Large intestine (tissue), 3 donors: ENCODE data around the gene DNAJB13. TPM values are rescaled to one million over a fixed set of nuclear protein-coding genes. Genes with fewer than 3 reads are reported as not detected.

Experiments used
- DNase-seq, 2 donors: peaks; one replicate each; pipeline versions ENCODE4 v3.0.0 to v3.0.0-alpha.2; 2013
- H3K27ac ChIP-seq: one replicate; pipeline ENCODE4 v1.5.1; 2013; ENCODE audit warnings: low read length
- H3K27me3 ChIP-seq: 2 replicates; pipeline ENCODE4 v1.6.1; 2013; ENCODE audit warnings: low read length; ENCODE audit not compliant: control insufficient read depth, insufficient read depth
- H3K36me3 ChIP-seq: 2 replicates; pipeline ENCODE4 v1.6.1; 2013; ENCODE audit warnings: low read length; ENCODE audit not compliant: control insufficient read depth, insufficient read depth
- H3K4me1 ChIP-seq: one replicate; pipeline ENCODE4 v1.6.1; 2013; ENCODE audit warnings: low read length; ENCODE audit not compliant: control insufficient read depth, insufficient read depth
- H3K4me3 ChIP-seq: one replicate; pipeline ENCODE4 v1.5.1; 2013; ENCODE audit warnings: low read length
- H3K9me3 ChIP-seq: one replicate; pipeline ENCODE4 v1.6.1; 2013; ENCODE audit warnings: mild to moderate bottlenecking, low read depth, low read length, moderate library complexity; ENCODE audit not compliant: control insufficient read depth
- WGBS: methylation state at CpG from one replicate; pipeline ENCODE4 v1.1.5; 2013; ENCODE audit warnings: low lambda C conversion rate; ENCODE audit not compliant: insufficient coverage; 5-methylcytosine and 5-hydroxymethylcytosine counted together
- polyA plus RNA-seq: library from polyadenylated mRNA; unstranded; fragments of 120-200 nt; gene quantifications from one replicate; pipeline ENCODE4 v1.2.1, GENCODE V29; 2013

DNAJB13 gene
- polyA plus RNA-seq, 1 donor, result 0.22 TPM

GRCh38 chr11:73968356-73968966 is 17.6 kb downstream of the DNAJB13 start:
- H3K9me3 ChIP-seq, result no peaks in the 10 kb centered on the region
- peaks cover 2% of the 10 kb centered on the region for H3K27me3 ChIP-seq
- H3K4me1 ChIP-seq, result no peaks in the 10 kb centered on the region
- H3K4me3 ChIP-seq, result no peak overlapping the region
- no peak overlapping the region for H3K27ac ChIP-seq
- H3K36me3 ChIP-seq, result no peaks in the 10 kb centered on the region
- DNase-seq, result no peak
- WGBS, result no CpG with 5 or more reads among the region's 15 CpGs

GRCh38 chr11:73969091-73969490 is 18.3 kb downstream of the DNAJB13 start:
- no peaks in the 10 kb centered on the region for H3K4me1 ChIP-seq
- H3K36me3 ChIP-seq, result no peaks in the 10 kb centered on the region
- H3K27ac ChIP-seq, result no peak overlapping the region
- DNase-seq, result no peak
- H3K9me3 ChIP-seq, result no peaks in the 10 kb centered on the region
- WGBS, result no CpG with 5 or more reads among the region's 2 CpGs
- no peak overlapping the region for H3K4me3 ChIP-seq
- peaks cover 2% of the 10 kb centered on the region for H3K27me3 ChIP-seq

DNA sequence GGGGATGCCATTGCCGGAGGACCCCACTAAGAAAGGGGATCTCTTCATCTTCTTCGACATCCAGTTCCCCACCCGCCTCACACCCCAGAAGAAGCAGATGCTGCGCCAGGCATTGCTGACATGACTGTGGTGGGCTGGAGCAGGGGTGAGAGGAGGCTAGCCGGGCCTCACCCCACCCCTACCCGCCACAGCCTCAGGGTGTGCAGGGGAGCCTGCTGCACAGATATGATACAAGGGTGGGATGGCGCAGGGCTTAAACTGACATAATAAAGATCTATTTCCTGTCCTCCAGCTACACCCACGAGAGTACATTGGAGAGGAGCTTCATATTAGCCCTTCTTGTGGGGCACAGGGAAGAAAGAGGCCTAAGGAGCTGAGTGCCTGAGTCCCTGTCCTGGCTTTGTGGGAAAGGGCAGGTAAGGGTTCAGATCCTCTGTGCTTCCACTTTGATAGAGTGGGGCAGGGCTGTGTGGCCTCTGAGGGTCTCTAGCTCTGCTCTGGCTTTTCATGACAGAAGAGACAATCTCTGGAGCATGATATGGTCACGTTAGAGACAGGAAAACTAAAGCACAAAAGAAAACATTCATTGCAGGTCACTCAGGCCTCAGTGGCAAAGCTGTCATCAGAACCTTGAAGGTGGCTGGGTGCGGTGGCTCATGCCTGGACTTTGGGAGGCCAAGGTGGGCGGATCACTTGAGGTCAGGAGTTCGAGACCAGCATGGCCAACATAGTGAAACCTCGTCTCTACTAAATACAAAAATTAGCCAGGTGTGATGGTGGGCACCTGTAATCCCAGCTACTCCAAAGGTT is 19.4 kb downstream of the DNAJB13 start:
- DNase-seq, result no peak
- Histone ChIP-seq H3K27me3 (no peaks in the 10 kb centered on the region), H3K4me1 (no peaks in the 10 kb centered on the region), H3K4me3 (no peak overlapping the region), H3K36me3 (peaks cover 6% of the 10 kb centered on the region), H3K27ac (no peak overlapping the region), H3K9me3 (no peaks in the 10 kb centered on the region)
- WGBS, result no CpG with 5 or more reads among the region's 13 CpGs

- Histone ChIP-seq H3K27me3 (no peaks in the 10 kb centered on the region), H3K36me3 (peaks cover 11% of the 10 kb centered on the region), H3K9me3 (no peaks in the 10 kb centered on the region), H3K27ac (no peak overlapping the region), H3K4me3 (no peak overlapping the region), H3K4me1 (no peaks in the 10 kb centered on the region)
- no CpG with 5 or more reads among the region's 6 CpGs for WGBS
- DNase-seq, result no peak
Observed at GRCh38 chr11:73971175-73971719, 20.4 kb downstream of the DNAJB13 start.

GRCh38 chr11:73972187-73972586 is 21.4 kb downstream of the DNAJB13 start:
- Histone ChIP-seq H3K36me3 (peaks cover 20% of the 10 kb centered on the region), H3K9me3 (no peaks in the 10 kb centered on the region), H3K27me3 (no peaks in the 10 kb centered on the region), H3K4me3 (no peak overlapping the region), H3K27ac (no peak overlapping the region), H3K4me1 (no peaks in the 10 kb centered on the region)
- WGBS, result no CpG with 5 or more reads among the region's 1 CpG
- DNase-seq, result no peak

GRCh38 chr11:73972620-73973449 is 22.0 kb downstream of the DNAJB13 start:
- Histone ChIP-seq H3K4me1 (no peaks in the 10 kb centered on the region), H3K27me3 (no peaks in the 10 kb centered on the region), H3K4me3 (no peak overlapping the region), H3K27ac (no peak overlapping the region), H3K36me3 (peaks cover 26% of the 10 kb centered on the region), H3K9me3 (no peaks in the 10 kb centered on the region)
- DNase-seq, result no peak
- no CpG with 5 or more reads among the region's 11 CpGs for WGBS

- no peak overlapping the region for H3K4me3 ChIP-seq
- no peaks in the 10 kb centered on the region for H3K9me3 ChIP-seq
- peaks cover 4% of the 10 kb centered on the region for H3K4me1 ChIP-seq
- WGBS, result 100% methylated on average over 4 of the region's 13 CpGs
- DNase-seq, result no peak
- H3K36me3 ChIP-seq, result peaks cover 38% of the 10 kb centered on the region
- no peak overlapping the region for H3K27ac ChIP-seq
- no peaks in the 10 kb centered on the region for H3K27me3 ChIP-seq
Observed at GRCh38 chr11:73974604-73975478, 24.0 kb downstream of the DNAJB13 start.

- no peak for DNase-seq
- no CpG with 5 or more reads among the region's 6 CpGs for WGBS
- no peak overlapping the region for H3K4me3 ChIP-seq
- H3K4me1 ChIP-seq, result peaks cover 8% of the 10 kb centered on the region
- no peak overlapping the region for H3K27ac ChIP-seq
- no peaks in the 10 kb centered on the region for H3K27me3 ChIP-seq
- no peaks in the 10 kb centered on the region for H3K9me3 ChIP-seq
- peaks cover 38% of the 10 kb centered on the region for H3K36me3 ChIP-seq
Observed at GRCh38 chr11:73975479-73975757, 24.6 kb downstream of the DNAJB13 start.

DNA sequence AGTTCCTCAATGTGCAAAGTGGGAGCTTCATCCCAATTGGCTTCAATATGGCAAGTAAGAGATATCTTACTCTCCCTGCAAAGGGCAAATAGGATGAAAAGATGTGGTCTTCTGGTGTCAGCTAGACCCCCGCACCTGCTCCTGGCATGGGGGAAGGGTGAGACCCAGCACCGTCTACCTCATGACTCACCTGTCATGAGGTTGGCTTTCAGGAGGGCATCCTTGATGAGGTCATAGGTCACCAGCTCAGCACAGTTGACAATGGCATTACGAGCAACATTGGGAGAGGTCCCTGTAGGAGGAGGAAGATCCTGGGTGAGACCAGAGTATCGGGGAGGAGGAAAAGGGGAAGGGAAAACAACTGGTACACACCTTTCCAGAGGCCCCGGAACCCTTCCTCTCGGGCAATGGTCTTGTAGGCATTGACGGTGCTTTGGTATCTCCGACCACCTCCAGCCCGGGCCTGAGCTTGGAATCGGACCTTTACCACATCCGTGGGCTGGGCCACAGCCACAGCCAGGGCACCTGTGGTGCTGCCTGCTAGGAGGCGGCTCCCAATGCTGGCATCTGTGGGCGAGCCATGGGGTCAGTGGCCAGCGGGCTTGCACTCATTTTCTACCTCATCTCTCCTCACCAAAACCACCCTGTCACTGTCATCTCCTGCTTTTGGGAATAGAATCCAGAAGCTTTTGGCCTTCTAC is 25.8 kb downstream of the DNAJB13 start:
- Histone ChIP-seq H3K4me3 (no peak overlapping the region), H3K4me1 (peaks cover 17% of the 10 kb centered on the region), H3K9me3 (no peaks in the 10 kb centered on the region), H3K27me3 (no peaks in the 10 kb centered on the region), H3K36me3 (peaks cover 42% of the 10 kb centered on the region), H3K27ac (no peak overlapping the region)
- no CpG with 5 or more reads among the region's 14 CpGs for WGBS
- no peak for DNase-seq
